Measurements from ENCODE around the gene CCDC149. TPM values are rescaled to one million over a fixed set of nuclear protein-coding genes. Genes with fewer than 3 reads are reported as not detected.

The CCDC149 gene
- total and polyA plus RNA-seq, 4 donors: 1.4 to 11.2 (median 3.4) TPM

- TF ChIP-seq, protein P1, sequence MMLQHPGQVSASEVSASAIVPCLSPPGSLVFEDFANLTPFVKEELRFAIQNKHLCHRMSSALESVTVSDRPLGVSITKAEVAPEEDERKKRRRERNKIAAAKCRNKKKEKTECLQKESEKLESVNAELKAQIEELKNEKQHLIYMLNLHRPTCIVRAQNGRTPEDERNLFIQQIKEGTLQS (IDR thresholded peaks at IDR 0.05): no peak
- TF ChIP-seq, protein P2, sequence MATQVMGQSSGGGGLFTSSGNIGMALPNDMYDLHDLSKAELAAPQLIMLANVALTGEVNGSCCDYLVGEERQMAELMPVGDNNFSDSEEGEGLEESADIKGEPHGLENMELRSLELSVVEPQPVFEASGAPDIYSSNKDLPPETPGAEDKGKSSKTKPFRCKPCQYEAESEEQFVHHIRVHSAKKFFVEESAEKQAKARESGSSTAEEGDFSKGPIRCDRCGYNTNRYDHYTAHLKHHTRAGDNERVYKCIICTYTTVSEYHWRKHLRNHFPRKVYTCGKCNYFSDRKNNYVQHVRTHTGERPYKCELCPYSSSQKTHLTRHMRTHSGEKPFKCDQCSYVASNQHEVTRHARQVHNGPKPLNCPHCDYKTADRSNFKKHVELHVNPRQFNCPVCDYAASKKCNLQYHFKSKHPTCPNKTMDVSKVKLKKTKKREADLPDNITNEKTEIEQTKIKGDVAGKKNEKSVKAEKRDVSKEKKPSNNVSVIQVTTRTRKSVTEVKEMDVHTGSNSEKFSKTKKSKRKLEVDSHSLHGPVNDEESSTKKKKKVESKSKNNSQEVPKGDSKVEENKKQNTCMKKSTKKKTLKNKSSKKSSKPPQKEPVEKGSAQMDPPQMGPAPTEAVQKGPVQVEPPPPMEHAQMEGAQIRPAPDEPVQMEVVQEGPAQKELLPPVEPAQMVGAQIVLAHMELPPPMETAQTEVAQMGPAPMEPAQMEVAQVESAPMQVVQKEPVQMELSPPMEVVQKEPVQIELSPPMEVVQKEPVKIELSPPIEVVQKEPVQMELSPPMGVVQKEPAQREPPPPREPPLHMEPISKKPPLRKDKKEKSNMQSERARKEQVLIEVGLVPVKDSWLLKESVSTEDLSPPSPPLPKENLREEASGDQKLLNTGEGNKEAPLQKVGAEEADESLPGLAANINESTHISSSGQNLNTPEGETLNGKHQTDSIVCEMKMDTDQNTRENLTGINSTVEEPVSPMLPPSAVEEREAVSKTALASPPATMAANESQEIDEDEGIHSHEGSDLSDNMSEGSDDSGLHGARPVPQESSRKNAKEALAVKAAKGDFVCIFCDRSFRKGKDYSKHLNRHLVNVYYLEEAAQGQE (IDR thresholded peaks at IDR 0.05): no peak
- TF ChIP-seq, protein P3, sequence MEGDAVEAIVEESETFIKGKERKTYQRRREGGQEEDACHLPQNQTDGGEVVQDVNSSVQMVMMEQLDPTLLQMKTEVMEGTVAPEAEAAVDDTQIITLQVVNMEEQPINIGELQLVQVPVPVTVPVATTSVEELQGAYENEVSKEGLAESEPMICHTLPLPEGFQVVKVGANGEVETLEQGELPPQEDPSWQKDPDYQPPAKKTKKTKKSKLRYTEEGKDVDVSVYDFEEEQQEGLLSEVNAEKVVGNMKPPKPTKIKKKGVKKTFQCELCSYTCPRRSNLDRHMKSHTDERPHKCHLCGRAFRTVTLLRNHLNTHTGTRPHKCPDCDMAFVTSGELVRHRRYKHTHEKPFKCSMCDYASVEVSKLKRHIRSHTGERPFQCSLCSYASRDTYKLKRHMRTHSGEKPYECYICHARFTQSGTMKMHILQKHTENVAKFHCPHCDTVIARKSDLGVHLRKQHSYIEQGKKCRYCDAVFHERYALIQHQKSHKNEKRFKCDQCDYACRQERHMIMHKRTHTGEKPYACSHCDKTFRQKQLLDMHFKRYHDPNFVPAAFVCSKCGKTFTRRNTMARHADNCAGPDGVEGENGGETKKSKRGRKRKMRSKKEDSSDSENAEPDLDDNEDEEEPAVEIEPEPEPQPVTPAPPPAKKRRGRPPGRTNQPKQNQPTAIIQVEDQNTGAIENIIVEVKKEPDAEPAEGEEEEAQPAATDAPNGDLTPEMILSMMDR (IDR thresholded peaks at IDR 0.05; ENCODE audit: low read depth, low read length, missing input control): no peak
- no peak for TF ChIP-seq TAF1 (conservative IDR thresholded peaks at IDR 0.05)
- no peak for TF ChIP-seq MAX (IDR thresholded peaks at IDR 0.05)
- TF ChIP-seq YY1 (IDR thresholded peaks at IDR 0.05): no peak
- TF ChIP-seq FOXA2 (IDR thresholded peaks at IDR 0.05): no peak
- TF ChIP-seq FOXA1 (IDR thresholded peaks at IDR 0.05): no peak
- no peak for TF ChIP-seq RAD21 (IDR thresholded peaks at IDR 0.05)
- no peak for TF ChIP-seq NR2F2 (IDR thresholded peaks at IDR 0.05)
- no peak for TF ChIP-seq EGR1 (IDR thresholded peaks at IDR 0.05; ENCODE audit: low read depth in 2 of 2)
- no peak for TF ChIP-seq JUND (IDR thresholded peaks at IDR 0.05)
- no peak for TF ChIP-seq ZBTB33 (IDR thresholded peaks at IDR 0.05)
- TF ChIP-seq HNF4G (IDR thresholded peaks at IDR 0.05): no peak
- Histone ChIP-seq H3K9me3 (ENCODE audit: control insufficient read depth in 4 of 4, low read length in 3 of 4) (no peaks in the 10 kb centered on the region), H3K4me1 (ENCODE audit: control insufficient read depth in 4 of 4, insufficient read depth in 4 of 4, low read length in 3 of 4) (peaks cover 0 to 21% (median 13%) of the 10 kb centered on the region in 4 donors), H3K36me3 (ENCODE audit: control insufficient read depth in 4 of 4, insufficient read depth in 3 of 4, low read depth in 1 of 4, low read length in 3 of 4) (no peaks in the 10 kb centered on the region), H3K27me3 (ENCODE audit: control insufficient read depth in 4 of 4, insufficient read depth in 4 of 4, low read length in 3 of 4) (peaks cover 0 to 10% (median 6%) of the 10 kb centered on the region in 4 donors), H3K4me3 (ENCODE audit: low read depth in 1 of 3, low read length in 3 of 3) (no peak overlapping the region), H3K9ac (ENCODE audit: low read depth in 1 of 2, low read length in 2 of 2) (no peak overlapping the region), H3K27ac (ENCODE audit: low read depth in 1 of 2, low read length in 2 of 2) (no peak overlapping the region)
- DNase-seq (ENCODE audit: low spot score): no peak
- WGBS: 69% methylated on average over 5 of the region's 5 CpGs
These were observed 114.7 kb downstream of the CCDC149 start for GRCh38 chr4:24798036-24798610.

- TF ChIP-seq, protein P1 (IDR thresholded peaks at IDR 0.05): no peak
- peaks cover 0 to 8% (median 6%) of the 10 kb centered on the region in 4 donors for H3K27me3 ChIP-seq (ENCODE audit: control insufficient read depth in 4 of 4, insufficient read depth in 4 of 4, low read length in 3 of 4)
- DNase-seq (ENCODE audit: low spot score): no peak
- H3K36me3 ChIP-seq (ENCODE audit: control insufficient read depth in 4 of 4, insufficient read depth in 3 of 4, low read depth in 1 of 4, low read length in 3 of 4): no peaks in the 10 kb centered on the region
- no peak overlapping the region for H3K27ac ChIP-seq (ENCODE audit: low read depth in 1 of 2, low read length in 2 of 2)
- peaks cover 0 to 21% (median 13%) of the 10 kb centered on the region in 4 donors for H3K4me1 ChIP-seq (ENCODE audit: control insufficient read depth in 4 of 4, insufficient read depth in 4 of 4, low read length in 3 of 4)
- no peak overlapping the region for H3K9ac ChIP-seq (ENCODE audit: low read depth in 1 of 2, low read length in 2 of 2)
- no peak overlapping the region for H3K4me3 ChIP-seq (ENCODE audit: low read depth in 1 of 3, low read length in 3 of 3)
- no peaks in the 10 kb centered on the region for H3K9me3 ChIP-seq (ENCODE audit: control insufficient read depth in 4 of 4, low read length in 3 of 4)
These were observed 116.2 kb downstream of the CCDC149 start for GRCh38 chr4:24796620-24797019.

Data from liver (tissue), 9 donors.